T-cell (primary cell): ENCODE results near the gene GSTO2. TPM values are rescaled to one million over a fixed set of nuclear protein-coding genes. Genes with fewer than 3 reads are reported as not detected.

Experiments
- ATAC-seq, 4 experiments: fragments of 200-7000 bp in 3 of 4; fragments of 150-1000 bp in 1 of 4; cut with Tn5 transposase; replicated peaks in 1 of 4; 1 replicate in 3 of 4; 2 replicates in 1 of 4; pipeline ENCODE4 v1.10.0; 2021; ENCODE audit warnings: moderate library complexity in 3 of 4, mild to moderate bottlenecking in 2 of 4, moderate number of reproducible peaks in 1 of 4
- CTCF ChIA-PET, 2 donors: fragments of 300-600 bp; sonication (Branson Sonifier 250); formaldehyde crosslinking; loops; one replicate each; lab custom pipeline; 2022; ENCODE audit warnings: antibody characterized with exemption in 2 of 2; lab: Charles Lee
- POLR2A ChIA-PET, 2 donors: fragments of 300-600 bp; sonication (Branson Sonifier 250); formaldehyde crosslinking; loops; one replicate each; lab custom pipeline; 2022; ENCODE audit warnings: antibody characterized with exemption in 2 of 2; lab: Charles Lee
- DNase-seq, 35 experiments: peaks; one replicate each; pipeline versions ENCODE4 v3.0.0 to v3.0.0-alpha.2; 2013 to 2023
- H3K27ac ChIP-seq: one replicate; pipeline ENCODE4 v1.5.1; 2013; ENCODE audit warnings: low read length
- H3K27me3 ChIP-seq, 2 experiments: replicated peaks in 1 of 2; 1 replicate in 1 of 2; 2 replicates in 1 of 2; pipeline versions ENCODE4 v1.6.1 to v1.7.0; 2013; ENCODE audit warnings: low read length in 1 of 2, mixed read lengths in 1 of 2; ENCODE audit not compliant: control insufficient read depth in 2 of 2, insufficient read depth in 2 of 2; ENCODE audit errors: extremely low read depth in 1 of 2
- H3K36me3 ChIP-seq, 2 donors: 1 replicate in 1 of 2; 2 replicates in 1 of 2; pipeline versions ENCODE4 v1.6.1 to v1.7.0; 2013; ENCODE audit warnings: low read length in 1 of 2; ENCODE audit not compliant: control insufficient read depth in 2 of 2, insufficient read depth in 1 of 2; ENCODE audit errors: extremely low read depth in 1 of 2
- H3K4me1 ChIP-seq, 2 experiments: 1 replicate in 1 of 2; 2 replicates in 1 of 2; pipeline versions ENCODE4 v1.6.1 to v1.7.0; 2013; ENCODE audit warnings: low read length in 2 of 2, mixed read lengths in 1 of 2; ENCODE audit not compliant: insufficient read depth in 2 of 2, control insufficient read depth in 1 of 2; ENCODE audit errors: extremely low read depth in 1 of 2
- H3K4me3 ChIP-seq, 2 donors: 1 replicate in 1 of 2; 2 replicates in 1 of 2; pipeline versions ENCODE4 v1.5.1 to v1.7.0; 2013; ENCODE audit warnings: mild to moderate bottlenecking in 2 of 2, low read length in 1 of 2, moderate library complexity in 1 of 2; ENCODE audit not compliant: control insufficient read depth in 1 of 2; ENCODE audit errors: extremely low read depth in 1 of 2
- H3K9me3 ChIP-seq: 2 replicates; pipeline ENCODE4 v1.7.0; 2013
- H3K27ac Mint-ChIP-seq, 2 donors: one replicate each; pipeline ENCODE4 v1.8.0; 2020 to 2021; ENCODE audit warnings: mild to moderate bottlenecking in 2 of 2, mixed read lengths in 2 of 2
- H3K27me3 Mint-ChIP-seq, 2 donors: one replicate each; pipeline ENCODE4 v1.8.0; 2021 to 2022; ENCODE audit warnings: mixed read lengths in 2 of 2
- H3K36me3 Mint-ChIP-seq: one replicate; pipeline ENCODE4 v1.8.0; 2021; ENCODE audit warnings: mixed read lengths
- H3K4me1 Mint-ChIP-seq, 3 donors: one replicate each; pipeline ENCODE4 v1.8.0; 2020 to 2022; ENCODE audit warnings: mixed read lengths in 3 of 3, mild to moderate bottlenecking in 1 of 3
- H3K4me3 Mint-ChIP-seq, 3 donors: one replicate each; pipeline ENCODE4 v1.8.0; 2020 to 2022; ENCODE audit warnings: mild to moderate bottlenecking in 3 of 3, mixed read lengths in 3 of 3, moderate library complexity in 3 of 3
- H3K9me3 Mint-ChIP-seq, 3 donors: one replicate each; pipeline ENCODE4 v1.8.0; 2020 to 2022; ENCODE audit warnings: mixed read lengths in 3 of 3
- WGBS: methylation state at CpG from one replicate; pipeline ENCODE4 v1.1.5; 2013; ENCODE audit warnings: missing lambda C conversion rate; ENCODE audit not compliant: insufficient coverage; 5-methylcytosine and 5-hydroxymethylcytosine counted together
- total RNA-seq, 35 experiments: library from RNA in 6 of 35; stranded (reverse) in 6 of 35; fragments of 120-200 nt in 1 of 35; gene quantifications; one replicate each; pipeline versions ENCODE4 v1.2.1 to v1.2.4 and lab custom pipeline; 2013 to 2026

Gene GSTO2
- total RNA-seq, 5 donors from 2014 or later (not counting 1 experiment from before 2014, with no cell fraction given) = 0.60 to 2.4 (median 1.9) TPM

- ATAC-seq (no peak), DNase-seq (no peak)
- Histone ChIP-seq H3K4me3 (no peak overlapping the region), H3K9me3 (no peaks in the 10 kb centered on the region), H3K36me3 (no peaks in the 10 kb centered on the region), H3K27ac (no peak overlapping the region), H3K4me1 (peaks cover 0 to 9% of the 10 kb centered on the region in 2 experiments), H3K27me3 (peaks cover 0 to 22% of the 10 kb centered on the region in 2 experiments)
- Mint-ChIP-seq H3K36me3 (no peaks in the 10 kb centered on the region), H3K9me3 (no peaks in the 10 kb centered on the region), H3K27ac (no peak overlapping the region), H3K4me1 (peaks cover 4% of the 10 kb centered on the region in 3 donors), H3K27me3 (peaks cover 5 to 14% of the 10 kb centered on the region in 2 donors), H3K4me3 (no peak overlapping the region)
- POLR2A ChIA-PET = interaction anchor here in 1 of 2 donors (0.9 kb wide), 1 partner anchor 14 kb away, joined by 3 read pairs; no protein-coding TSS in a partner anchor
- CTCF ChIA-PET = interaction anchor here (1.1 to 1.4 kb wide), 3 partner anchors 12 to 73 kb away, joined by 3 to 4 read pairs (median 3); no protein-coding TSS in a partner anchor
- no CpG with 5 or more reads among the region's 2 CpGs for WGBS
Measured at GRCh38 chr10:104277785-104278184, 8.8 kb downstream of the GSTO2 start.

GRCh38 chr10:104279550-104280259, 10.7 kb downstream of the GSTO2 start:
- no CpG with 5 or more reads among the region's 3 CpGs for WGBS
- Histone ChIP-seq H3K36me3 (no peaks in the 10 kb centered on the region), H3K27me3 (peaks cover 0 to 19% of the 10 kb centered on the region in 2 experiments), H3K27ac (no peak overlapping the region), H3K9me3 (no peaks in the 10 kb centered on the region), H3K4me1 (peaks cover 0 to 5% of the 10 kb centered on the region in 2 experiments), H3K4me3 (no peak overlapping the region)
- Mint-ChIP-seq H3K4me3 (no peak overlapping the region), H3K36me3 (no peaks in the 10 kb centered on the region), H3K4me1 (peaks cover under 1 to 1% (median under 1%) of the 10 kb centered on the region in 3 donors), H3K27me3 (peaks cover 5 to 14% of the 10 kb centered on the region in 2 donors), H3K9me3 (no peaks in the 10 kb centered on the region), H3K27ac (no peak overlapping the region)
- ChIA-PET POLR2A (interaction anchor here in 1 of 2 donors (0.5 to 0.7 kb wide), 3 partner anchors 10 to 89 kb away, joined by 3 to 16 read pairs (median 4); no protein-coding TSS in a partner anchor), CTCF (interaction anchor here (0.6 to 1.6 kb wide), 9 partner anchors 9 to 74 kb away, joined by 3 to 15 read pairs (median 4); partner anchors contain the start of genes CFAP58 (in 1 of the 2) and GSTO2 (in 1 of the 2))
- ATAC-seq (no peak), DNase-seq (no peak)

DNA sequence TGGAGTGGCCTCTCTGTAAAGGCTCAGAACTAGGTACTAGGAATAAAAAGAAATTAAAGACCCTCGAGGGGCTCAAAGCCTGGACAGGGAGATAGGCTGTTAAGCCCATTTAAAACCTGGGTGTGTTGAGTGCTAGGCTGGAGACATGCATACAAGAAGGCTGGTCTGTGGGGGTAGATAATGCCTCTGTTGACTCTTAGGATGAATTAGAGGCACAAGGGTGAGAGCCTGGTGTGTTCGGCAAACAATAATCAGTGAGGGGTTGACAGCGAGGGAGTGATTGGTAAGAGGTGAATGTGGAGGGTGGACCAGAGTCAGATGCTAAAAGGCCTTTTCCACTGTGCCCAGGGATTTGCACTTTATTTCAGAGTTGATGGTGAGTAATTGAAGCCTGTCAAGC, 12.7 kb downstream of the GSTO2 start:
- peaks cover 0 to 10% of the 10 kb centered on the region in 2 experiments for H3K27me3 ChIP-seq
- no peaks in the 10 kb centered on the region for H3K9me3 ChIP-seq
- H3K4me1 Mint-ChIP-seq = no peaks in the 10 kb centered on the region
- H3K4me1 ChIP-seq = no peaks in the 10 kb centered on the region
- no peak overlapping the region for H3K4me3 ChIP-seq
- POLR2A ChIA-PET = interaction anchor here in 1 of 2 donors (0.6 kb wide), 1 partner anchor 1033 kb away, joined by 7 read pairs; no protein-coding TSS in a partner anchor
- no peaks in the 10 kb centered on the region for H3K36me3 ChIP-seq
- H3K4me3 Mint-ChIP-seq = no peak overlapping the region
- no peaks in the 10 kb centered on the region for H3K9me3 Mint-ChIP-seq
- DNase-seq (no peak), ATAC-seq (no peak)
- H3K36me3 Mint-ChIP-seq = no peaks in the 10 kb centered on the region
- H3K27ac ChIP-seq = no peak overlapping the region
- CTCF ChIA-PET = interaction anchor here in 1 of 2 donors (0.6 kb wide), 1 partner anchor 70 kb away, joined by 3 read pairs; no protein-coding TSS in a partner anchor
- H3K27me3 Mint-ChIP-seq = peaks cover 5% of the 10 kb centered on the region in 2 donors
- 87% methylated on average over 3 of the region's 3 CpGs for whole genome bisulfite sequencing
- no peak overlapping the region for H3K27ac Mint-ChIP-seq

GRCh38 chr10:104284846-104285245, 15.9 kb downstream of the GSTO2 start:
- no peaks in the 10 kb centered on the region for H3K9me3 ChIP-seq
- Mint-ChIP-seq H3K4me3 (no peak overlapping the region), H3K4me1 (no peaks in the 10 kb centered on the region), H3K36me3 (no peaks in the 10 kb centered on the region), H3K9me3 (no peaks in the 10 kb centered on the region), H3K27me3 (peaks cover 8% of the 10 kb centered on the region in 2 donors), H3K27ac (no peak overlapping the region)
- peaks cover 0 to 9% of the 10 kb centered on the region in 2 experiments for H3K27me3 ChIP-seq
- H3K4me1 ChIP-seq = no peaks in the 10 kb centered on the region
- ChIA-PET POLR2A (no interaction called here), CTCF (no interaction called here)
- ATAC-seq = no peak
- H3K36me3 ChIP-seq = no peaks in the 10 kb centered on the region
- no peak overlapping the region for H3K4me3 ChIP-seq
- WGBS = 89% methylated on average over 4 of the region's 7 CpGs
- no peak overlapping the region for H3K27ac ChIP-seq
- no peak for DNase-seq

- no peak overlapping the region for H3K4me3 ChIP-seq
- H3K4me1 Mint-ChIP-seq = peaks cover 5 to 7% (median 5%) of the 10 kb centered on the region in 3 donors
- H3K36me3 Mint-ChIP-seq = no peaks in the 10 kb centered on the region
- peaks cover 0 to 7% of the 10 kb centered on the region in 2 experiments for H3K4me1 ChIP-seq
- H3K27ac ChIP-seq = no peak overlapping the region
- H3K27me3 Mint-ChIP-seq = peaks cover 14 to 16% of the 10 kb centered on the region in 2 donors
- H3K4me3 Mint-ChIP-seq = no peak overlapping the region
- CTCF ChIA-PET = interaction anchor here in 1 of 2 donors (1.2 to 1.7 kb wide), 5 partner anchors 9 to 65 kb away, joined by 4 to 7 read pairs (median 4); partner anchors contain the start of gene ITPRIP
- no peak for ATAC-seq
- POLR2A ChIA-PET = no interaction called here
- no peaks in the 10 kb centered on the region for H3K9me3 Mint-ChIP-seq
- 100% methylated on average over 1 of the region's 2 CpGs for WGBS
- no peak overlapping the region for H3K27ac Mint-ChIP-seq
- H3K27me3 ChIP-seq = peaks cover 0 to 19% of the 10 kb centered on the region in 2 experiments
- H3K9me3 ChIP-seq = no peaks in the 10 kb centered on the region
- DNase-seq = no peak
- H3K36me3 ChIP-seq = no peaks in the 10 kb centered on the region
Measured at GRCh38 chr10:104286939-104287338, 18.0 kb downstream of the GSTO2 start.

DNA sequence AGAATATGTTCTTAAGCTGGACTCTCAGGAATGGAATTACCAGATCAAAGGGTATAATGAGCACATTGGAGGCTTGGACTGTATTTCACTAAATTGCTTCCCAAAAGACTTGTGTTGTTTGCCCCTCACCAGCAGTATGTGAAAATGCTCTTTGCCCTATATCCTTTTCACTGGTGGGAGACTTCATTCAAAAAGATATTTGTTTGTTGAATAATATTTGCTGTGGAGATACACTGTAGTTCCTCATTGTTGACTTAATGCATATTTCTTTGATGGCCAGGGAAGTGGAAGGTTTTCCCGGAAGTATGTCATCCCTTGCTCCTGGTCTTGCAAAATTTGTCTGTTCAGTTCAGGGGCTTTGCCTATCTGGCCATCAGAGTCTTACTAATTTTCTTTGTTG, 19.4 kb downstream of the GSTO2 start:
- no peak overlapping the region for H3K27ac ChIP-seq
- Mint-ChIP-seq H3K9me3 (no peaks in the 10 kb centered on the region), H3K4me1 (peaks cover 5 to 7% (median 5%) of the 10 kb centered on the region in 3 donors), H3K27me3 (peaks cover 14 to 16% of the 10 kb centered on the region in 2 donors), H3K36me3 (no peaks in the 10 kb centered on the region), H3K27ac (no peak overlapping the region), H3K4me3 (no peak overlapping the region)
- no peaks in the 10 kb centered on the region for H3K9me3 ChIP-seq
- ChIA-PET CTCF (interaction anchor here (0.6 to 9.4 kb wide), 3 partner anchors 47 to 64 kb away, joined by 4 to 167 read pairs (median 4); partner anchors contain the start of gene CFAP58 (in 1 of the 2)), POLR2A (no interaction called here)
- DNase-seq = no peak
- peaks cover 0 to 19% of the 10 kb centered on the region in 2 experiments for H3K27me3 ChIP-seq
- no peak for ATAC-seq
- no CpG with 5 or more reads among the region's 1 CpG for WGBS
- no peaks in the 10 kb centered on the region for H3K36me3 ChIP-seq
- no peak overlapping the region for H3K4me3 ChIP-seq
- H3K4me1 ChIP-seq = peaks cover 0 to 7% of the 10 kb centered on the region in 2 experiments
